ENCODE measurements around the gene EXOC3. TPM values are rescaled to one million over a fixed set of nuclear protein-coding genes. Genes with fewer than 3 reads are reported as not detected.
A peak's percentile ranks its signal among the peaks of the same experiment; 100 is the strongest.

EXOC3 gene
- total and polyA plus RNA-seq, 11 donors, result 20.6 to 45.5 (median 42.8) TPM

- Histone ChIP-seq H3K27me3 (peaks cover 0 to 5% (median 0%) of the 10 kb centered on the region in 9 donors), H3K27ac (no peak overlapping the region), H3K9me3 (no peaks in the 10 kb centered on the region), H3K36me3 (no peaks in the 10 kb centered on the region), H3K4me1 (peaks cover 0 to 5% (median 0%) of the 10 kb centered on the region in 12 donors), H3K4me3 (no peak overlapping the region)
- WGBS, 4 donors, result 84 to 90% (median 88%) methylated on average over 35 to 39 of the region's 39 CpGs
- peak in 1 of 5 donors; percentile 51 for DNase-seq
- intact Hi-C loops (cut with DNase I), result no loop called here
- ATAC-seq, result no peak
- no peak for TF ChIP-seq CTCF (IDR thresholded peaks at IDR 0.05)
- TF ChIP-seq POLR2A (IDR thresholded peaks at IDR 0.05), result no peak
Observed at GRCh38 chr5:427415-428087, 15.4 kb upstream of the EXOC3 start.

DNA sequence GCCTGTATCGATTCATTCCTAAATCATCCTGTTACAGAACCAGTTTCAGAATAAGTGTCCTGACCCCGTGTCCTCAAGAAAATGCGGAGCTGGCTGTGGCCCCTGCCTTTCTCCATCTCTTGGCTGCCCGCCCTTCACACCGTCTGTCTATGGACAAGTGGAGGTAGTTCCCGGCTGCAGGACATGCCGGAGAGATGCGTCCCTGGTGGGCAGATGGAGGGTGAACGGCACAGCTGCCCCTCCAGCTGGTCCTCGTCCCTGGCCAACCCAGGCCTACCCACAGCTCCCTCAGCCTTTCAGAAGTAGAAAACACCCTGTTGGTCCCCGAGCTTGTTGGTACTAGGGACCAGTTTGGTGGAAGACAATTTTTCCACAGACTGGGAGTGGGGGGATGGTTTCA lies 14.8 kb upstream of the EXOC3 start:
- Histone ChIP-seq H3K4me1 (peaks cover 0 to 5% (median 0%) of the 10 kb centered on the region in 12 donors), H3K27ac (no peak overlapping the region), H3K36me3 (no peaks in the 10 kb centered on the region), H3K9me3 (no peaks in the 10 kb centered on the region), H3K27me3 (peaks cover 0 to 7% (median 0%) of the 10 kb centered on the region in 9 donors), H3K4me3 (no peak overlapping the region)
- ATAC-seq, result no peak
- TF ChIP-seq CTCF (IDR thresholded peaks at IDR 0.05), result no peak
- no peak for TF ChIP-seq POLR2A (IDR thresholded peaks at IDR 0.05)
- intact Hi-C loops (cut with DNase I), result no loop called here
- 90 to 93% (median 91%) methylated on average over 11 of the region's 11 CpGs for WGBS, 4 donors
- peak in 1 of 5 donors; percentile 33 for DNase-seq

DNA sequence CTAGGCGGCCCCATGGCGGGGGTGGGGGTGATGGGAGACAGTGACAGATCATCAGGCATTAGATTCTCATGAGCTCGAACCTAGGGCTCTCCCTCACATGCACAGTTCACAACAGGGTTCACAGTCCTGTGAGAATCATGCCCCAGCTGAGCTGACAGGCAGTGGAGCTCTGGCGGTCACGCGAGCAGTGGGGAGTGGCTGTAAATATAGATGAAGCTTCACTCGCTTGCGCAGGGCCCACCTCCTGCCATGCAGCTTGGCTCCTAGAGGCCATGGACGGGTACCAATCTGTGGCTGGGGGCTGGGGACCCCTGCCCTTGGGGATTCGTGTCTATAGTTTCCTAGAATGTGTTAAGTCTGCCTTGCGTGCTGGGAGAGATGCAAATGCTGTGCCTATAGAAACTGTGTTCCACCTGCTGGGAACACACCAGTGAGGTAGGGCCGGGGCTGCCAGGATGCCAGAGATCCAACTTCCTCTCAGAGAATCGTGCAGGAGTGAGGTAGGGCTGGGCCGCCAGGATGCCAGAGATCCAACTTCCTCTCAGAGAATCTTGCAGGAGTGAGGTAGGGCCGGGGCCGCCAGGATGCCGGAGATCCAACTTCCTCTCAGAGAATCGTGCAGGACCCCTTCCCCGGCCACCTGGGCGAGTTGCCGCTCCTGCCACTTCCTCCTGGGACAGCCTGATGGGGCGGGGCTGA lies 14.1 kb upstream of the EXOC3 start:
- ATAC-seq (no peak), DNase-seq (peak in 1 of 5 donors; percentile 45)
- no peak overlapping the region for H3K27ac ChIP-seq
- 81 to 84% (median 82%) methylated on average over 6 to 22 of the region's 22 CpGs for WGBS, 4 donors
- H3K27me3 ChIP-seq, result peaks cover 0 to 10% (median 0%) of the 10 kb centered on the region in 9 donors
- no peak for TF ChIP-seq CTCF (IDR thresholded peaks at IDR 0.05)
- no peak for TF ChIP-seq POLR2A (IDR thresholded peaks at IDR 0.05)
- intact Hi-C loops (cut with DNase I), result no loop called here
- no peaks in the 10 kb centered on the region for H3K36me3 ChIP-seq
- no peak overlapping the region for H3K4me3 ChIP-seq
- no peaks in the 10 kb centered on the region for H3K9me3 ChIP-seq
- peaks cover 0 to 5% (median 0%) of the 10 kb centered on the region in 12 donors for H3K4me1 ChIP-seq

DNA sequence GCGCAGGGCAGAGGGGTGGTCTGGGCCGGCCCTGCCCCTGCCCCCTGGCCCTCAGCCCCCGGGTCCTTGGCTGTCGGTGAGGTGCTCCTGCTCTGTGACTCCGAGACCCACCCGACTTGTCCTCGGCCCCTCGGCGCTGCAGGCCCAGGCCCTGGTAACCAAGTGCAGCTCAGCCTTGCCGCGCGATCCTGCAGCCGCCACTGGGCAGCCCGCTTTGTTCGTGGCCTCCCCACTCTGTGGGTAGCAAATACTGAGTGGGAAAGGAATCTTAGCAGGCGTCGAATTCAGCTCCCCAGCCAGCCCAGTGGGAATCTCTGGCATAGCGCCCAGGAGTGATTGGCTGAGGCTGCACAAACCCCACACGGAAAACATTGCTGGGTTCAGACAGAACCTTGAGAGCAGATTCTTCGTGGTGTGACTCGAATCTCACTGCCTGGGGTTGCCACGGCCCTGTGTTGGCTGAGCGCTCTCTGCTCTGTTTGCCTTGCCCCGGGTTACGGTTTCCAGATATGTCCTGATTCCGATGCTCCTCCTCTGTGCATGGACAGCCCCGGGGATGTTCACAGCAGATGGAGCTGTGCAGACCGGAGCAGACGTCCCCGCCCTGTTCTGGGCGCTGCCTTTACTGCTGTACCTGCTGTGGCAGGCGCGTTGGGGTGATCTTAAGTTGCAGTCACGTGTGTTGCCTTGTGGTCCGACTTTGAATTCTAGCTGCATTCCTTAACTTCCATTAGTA lies 13.4 kb upstream of the EXOC3 start:
- Histone ChIP-seq H3K4me1 (peaks cover 0 to 5% (median 0%) of the 10 kb centered on the region in 12 donors), H3K4me3 (no peak overlapping the region), H3K27ac (no peak overlapping the region), H3K9me3 (no peaks in the 10 kb centered on the region), H3K36me3 (no peaks in the 10 kb centered on the region), H3K27me3 (peaks cover 0 to 15% (median 0%) of the 10 kb centered on the region in 9 donors)
- WGBS, 4 donors, result 63 to 77% (median 69%) methylated on average over 22 to 35 of the region's 35 CpGs
- ATAC-seq (peak in 2 of 4 donors; percentile 5 to 17), DNase-seq (peak in 1 of 5 donors; percentile 63)
- no peak for TF ChIP-seq POLR2A (IDR thresholded peaks at IDR 0.05)
- TF ChIP-seq CTCF (IDR thresholded peaks at IDR 0.05), result no peak
- intact Hi-C loops (cut with DNase I), result loop anchor here in 1 of 10 donors (10.0 kb wide), 1 partner anchor 105 kb away; the partner anchor contains the start of gene AHRR
